ENCODE measurements around the gene CAPS2. TPM values are rescaled to one million over a fixed set of nuclear protein-coding genes. Genes with fewer than 3 reads are reported as not detected.
A peak's percentile ranks its signal among the peaks of the same experiment; 100 is the strongest.

Gene CAPS2
- total and polyA plus RNA-seq, 10 of the 15 experiments (the other 5 are each of a cell fraction or from before 2014, with no cell fraction given) = 2.0 to 6.4 (median 4.2) TPM

GRCh38 chr12:75334384-75335030, 4.4 kb upstream of the CAPS2 start, which contains the start of gene GLIPR1L1 (continued):
- TF ChIP-seq ELK1 (IDR thresholded peaks at IDR 0.05; ENCODE audit: low read depth, low read length) = no peak
- peak; percentile 63; the same call in 1 of the 2 replicates for TF ChIP-seq SMARCA5 (IDR thresholded peaks at IDR 0.05)
- no peak for TF ChIP-seq SP1 (IDR thresholded peaks at IDR 0.05; ENCODE audit: low read depth, low read length)
- no peak for TF ChIP-seq RAD51 (IDR thresholded peaks at IDR 0.05)
- no peak for TF ChIP-seq ATF2 (IDR thresholded peaks at IDR 0.05; ENCODE audit: low read length)
- TF ChIP-seq KDM1A (IDR thresholded peaks at IDR 0.05; ENCODE audit: borderline replicate concordance) = no peak
- no peak for TF ChIP-seq NBN (IDR thresholded peaks at IDR 0.05)
- TF ChIP-seq RB1 (IDR thresholded peaks at IDR 0.05; ENCODE audit: borderline replicate concordance) = no peak
- TF ChIP-seq CTCF (IDR thresholded peaks at IDR 0.05 in 2 of 3, conservative IDR thresholded peaks at IDR 0.05 in 1 of 3; ENCODE audit: control insufficient read depth in 2 of 3, extremely low read depth in 1 of 3, insufficient read depth in 1 of 3, low read depth in 3 of 3, low read length in 3 of 3) = peak; percentile 83 to 90 (median 89)
- 0 out of 2 replicates have a peak, but pooled peaks have one; percentile 51 for TF ChIP-seq IKZF1 (conservative IDR thresholded peaks at IDR 0.05)
- TF ChIP-seq YY1 (IDR thresholded peaks at IDR 0.05; ENCODE audit: low read depth, low read length) = peak; percentile 65
- no peak for TF ChIP-seq ETV6 (conservative IDR thresholded peaks at IDR 0.05 in 1 of 2, IDR thresholded peaks at IDR 0.05 in 1 of 2; ENCODE audit: borderline replicate concordance in 1 of 2, low read depth in 1 of 2)
- TF ChIP-seq RELA (IDR thresholded peaks at IDR 0.05; ENCODE audit: borderline replicate concordance, partially characterized antibody) = no peak
